ENCODE results near the gene PLEKHA7.

GRCh38 chr11:16982256-16982671 lies 31.9 kb downstream of the PLEKHA7 start:
- TF ChIP-seq CTCF (IDR thresholded peaks at IDR 0.05) = no peak
- no peak for TF ChIP-seq POLR2A (IDR thresholded peaks at IDR 0.05)

All from upper lobe of left lung (tissue), 4 donors.